HG02885 (cell line): ENCODE data around the gene EPB41.
"Not testable (repeated sequence)": the region's sequence is repeated elsewhere in the genome, so short reads cannot be mapped to it uniquely, and the experiment has no call there.

Experiments used
- ATAC-seq: cut with Tn5 transposase; IDR thresholded peaks from one replicate; pipeline ENCODE4 v1.9.1; 2021; ENCODE audit warnings: mild to moderate bottlenecking; ENCODE audit not compliant: unreplicated experiment, poor library complexity

The EPB41 gene

GRCh38 chr1:28914228-28915030 lies at the start of gene EPB41:
EPB41 (plus strand) TSS chr1:28914569; CDS start chr1:28987438, 72,869 bp downstream.
- ATAC-seq: peak; percentile 90

GRCh38 chr1:28864695-28865094 lies 49.7 kb upstream of the EPB41 start:
- ATAC-seq: no peak

- ATAC-seq: no peak
These were observed 48.2 kb upstream of the EPB41 start for GRCh38 chr1:28865997-28866650.

- ATAC-seq: no peak
These were observed 46.5 kb upstream of the EPB41 start for GRCh38 chr1:28867850-28868249.

GRCh38 chr1:28869952-28870351 lies 44.4 kb upstream of the EPB41 start:
- no peak for ATAC-seq

- no peak for ATAC-seq
These were observed 42.6 kb upstream of the EPB41 start for GRCh38 chr1:28871631-28872401.

- ATAC-seq: not testable (repeated sequence)
These were observed 39.2 kb upstream of the EPB41 start for GRCh38 chr1:28875134-28875533.

GRCh38 chr1:28877132-28877781 lies 37.1 kb upstream of the EPB41 start:
- ATAC-seq: no peak

GRCh38 chr1:28878796-28879195 lies 35.6 kb upstream of the EPB41 start:
- no peak for ATAC-seq

- ATAC-seq: no peak
These were observed 32.2 kb upstream of the EPB41 start for GRCh38 chr1:28882009-28882628.

GRCh38 chr1:28883242-28883616 lies 31.1 kb upstream of the EPB41 start:
- ATAC-seq: no peak

GRCh38 chr1:28885472-28885877 lies 28.9 kb upstream of the EPB41 start:
- ATAC-seq: no peak

- no peak for ATAC-seq
These were observed 28.2 kb upstream of the EPB41 start for GRCh38 chr1:28885977-28886730.

GRCh38 chr1:28886731-28887418 lies 27.5 kb upstream of the EPB41 start:
- ATAC-seq: peak; percentile 76

GRCh38 chr1:28887419-28887834 lies 26.9 kb upstream of the EPB41 start:
- no peak for ATAC-seq

GRCh38 chr1:28887835-28888682 lies 26.3 kb upstream of the EPB41 start:
- ATAC-seq: no peak

GRCh38 chr1:28888915-28889314 lies 25.5 kb upstream of the EPB41 start:
- no peak for ATAC-seq

GRCh38 chr1:28889357-28889756 lies 25.0 kb upstream of the EPB41 start:
- ATAC-seq: no peak
